GM12864 (cell line): ENCODE data around the gene GPR183.
A peak's percentile ranks its signal among the peaks of the same experiment; 100 is the strongest.

Experiments used
- DNase-seq: peaks from one replicate; pipeline ENCODE4 v3.0.0-alpha.2; 2011; ENCODE audit warnings: low read depth
- H3K4me3 ChIP-seq: 2 replicates; pipeline ENCODE4 v1.5.1; 2011; ENCODE audit warnings: mild to moderate bottlenecking, low read depth, low read length, control low read depth
- TF ChIP-seq, protein P1 (sequence below): IDR thresholded peaks from 2 replicates; pipeline ENCODE4 v1.5.1; 2011; ENCODE audit warnings: low read depth, mild to moderate bottlenecking, moderate library complexity, low read length, control low read depth, inconsistent platforms; ENCODE audit errors: missing control alignments

GPR183 gene

DNA sequence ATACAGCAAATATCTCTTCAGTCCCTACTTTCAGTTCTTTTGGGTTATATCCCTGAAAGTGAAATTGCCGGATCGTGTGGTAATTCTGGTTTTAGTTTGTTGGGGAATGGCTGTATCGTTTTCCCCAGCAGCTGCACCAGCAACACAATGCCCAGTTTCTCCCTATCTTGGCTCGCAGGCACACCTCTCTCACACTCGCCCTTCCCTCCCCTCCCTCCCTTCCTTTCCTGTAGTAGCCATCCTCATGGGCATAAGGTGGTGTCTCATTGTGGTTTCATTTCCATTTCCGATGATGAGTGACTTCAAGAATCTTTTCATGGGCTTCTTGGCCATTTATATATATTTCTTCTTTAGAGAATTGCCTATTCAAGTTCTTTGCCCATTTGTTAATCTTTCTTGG is 40.4 kb downstream of the GPR183 start:
- DNase-seq = no peak
- H3K4me3 ChIP-seq = no peak overlapping the region
- TF ChIP-seq, protein P1, sequence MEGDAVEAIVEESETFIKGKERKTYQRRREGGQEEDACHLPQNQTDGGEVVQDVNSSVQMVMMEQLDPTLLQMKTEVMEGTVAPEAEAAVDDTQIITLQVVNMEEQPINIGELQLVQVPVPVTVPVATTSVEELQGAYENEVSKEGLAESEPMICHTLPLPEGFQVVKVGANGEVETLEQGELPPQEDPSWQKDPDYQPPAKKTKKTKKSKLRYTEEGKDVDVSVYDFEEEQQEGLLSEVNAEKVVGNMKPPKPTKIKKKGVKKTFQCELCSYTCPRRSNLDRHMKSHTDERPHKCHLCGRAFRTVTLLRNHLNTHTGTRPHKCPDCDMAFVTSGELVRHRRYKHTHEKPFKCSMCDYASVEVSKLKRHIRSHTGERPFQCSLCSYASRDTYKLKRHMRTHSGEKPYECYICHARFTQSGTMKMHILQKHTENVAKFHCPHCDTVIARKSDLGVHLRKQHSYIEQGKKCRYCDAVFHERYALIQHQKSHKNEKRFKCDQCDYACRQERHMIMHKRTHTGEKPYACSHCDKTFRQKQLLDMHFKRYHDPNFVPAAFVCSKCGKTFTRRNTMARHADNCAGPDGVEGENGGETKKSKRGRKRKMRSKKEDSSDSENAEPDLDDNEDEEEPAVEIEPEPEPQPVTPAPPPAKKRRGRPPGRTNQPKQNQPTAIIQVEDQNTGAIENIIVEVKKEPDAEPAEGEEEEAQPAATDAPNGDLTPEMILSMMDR = no peak

DNA sequence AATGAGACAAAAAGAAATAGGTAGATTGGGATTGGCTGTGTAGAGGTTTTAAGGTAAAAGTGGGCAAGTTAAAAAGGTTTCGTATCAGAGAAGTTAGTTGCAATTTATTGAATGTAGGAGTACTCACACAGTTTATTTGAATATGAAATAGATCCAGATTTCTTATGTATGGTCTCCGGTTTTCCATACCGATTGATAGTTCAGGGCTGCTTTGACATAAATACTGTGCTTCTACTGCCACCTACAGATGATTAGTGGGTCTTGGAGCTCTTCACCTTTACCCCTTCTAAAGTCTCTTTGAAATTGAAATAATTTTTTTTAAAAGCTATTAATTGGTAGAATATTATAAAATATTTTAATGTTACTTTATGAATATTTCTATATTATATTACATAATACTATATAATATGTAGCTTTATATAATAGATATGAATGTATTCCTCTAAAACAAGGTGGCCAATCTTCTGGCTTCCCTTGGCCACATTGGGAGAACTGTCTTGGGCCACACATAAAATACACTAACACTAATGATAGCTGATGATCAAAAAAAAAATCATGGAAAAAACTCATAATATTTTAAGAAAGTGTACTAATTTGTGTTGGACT is 41.3 kb downstream of the GPR183 start:
- H3K4me3 ChIP-seq = no peak overlapping the region
- TF ChIP-seq, protein P1 = peak; percentile 56
- no peak for DNase-seq

DNA sequence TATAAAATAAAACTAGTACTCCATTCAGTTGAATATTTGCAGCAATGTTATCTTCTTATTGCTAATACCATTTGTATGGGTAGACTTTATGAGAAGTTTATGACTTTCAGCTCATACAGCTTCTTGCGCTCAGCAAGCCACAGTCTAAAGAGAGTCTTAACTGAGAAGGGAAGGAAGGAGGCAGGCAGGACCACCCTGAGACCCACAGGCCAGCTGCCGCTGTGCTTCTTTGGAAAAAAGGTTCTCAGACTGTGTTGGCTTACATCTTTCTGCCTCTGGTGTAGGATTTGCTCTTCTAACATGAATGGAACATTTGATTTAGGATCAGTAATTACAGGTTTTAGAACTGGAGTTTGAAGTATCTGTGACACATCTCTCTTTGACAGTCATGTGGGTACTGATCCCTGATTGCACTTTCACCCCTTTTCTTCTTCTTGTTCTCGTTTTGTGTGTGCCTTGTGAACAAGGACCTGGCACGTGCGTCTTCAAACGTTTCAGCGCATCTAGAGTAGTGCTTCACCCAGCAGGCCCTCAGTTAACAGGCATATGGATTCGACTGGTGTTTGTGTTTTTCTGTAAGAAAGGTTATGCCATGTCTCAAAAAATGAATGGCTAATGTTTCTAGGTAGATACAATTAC is 41.9 kb downstream of the GPR183 start:
- no peak for DNase-seq
- TF ChIP-seq, protein P1 = no peak
- H3K4me3 ChIP-seq = no peak overlapping the region

DNA sequence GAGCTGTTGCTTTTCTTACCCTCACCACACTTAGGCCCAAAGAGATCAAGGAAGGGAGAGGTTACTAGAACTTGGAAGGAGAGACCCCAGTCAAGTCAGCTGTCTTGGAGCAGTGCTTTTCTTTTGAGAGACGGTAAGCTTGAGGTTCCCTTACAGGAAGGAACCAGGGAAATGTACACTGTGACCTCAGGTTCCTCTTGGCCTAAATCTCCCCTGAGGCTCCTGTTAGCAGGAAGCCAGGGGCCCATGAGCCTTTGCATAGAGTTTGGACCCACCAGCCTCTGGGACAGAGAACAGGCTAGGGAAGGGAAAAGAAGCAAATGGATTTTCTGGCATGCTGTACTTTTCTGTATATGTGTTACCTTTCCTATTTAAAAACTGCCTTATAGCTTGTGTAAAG is 43.1 kb downstream of the GPR183 start:
- H3K4me3 ChIP-seq = no peak overlapping the region
- no peak for DNase-seq
- TF ChIP-seq, protein P1 = no peak

DNA sequence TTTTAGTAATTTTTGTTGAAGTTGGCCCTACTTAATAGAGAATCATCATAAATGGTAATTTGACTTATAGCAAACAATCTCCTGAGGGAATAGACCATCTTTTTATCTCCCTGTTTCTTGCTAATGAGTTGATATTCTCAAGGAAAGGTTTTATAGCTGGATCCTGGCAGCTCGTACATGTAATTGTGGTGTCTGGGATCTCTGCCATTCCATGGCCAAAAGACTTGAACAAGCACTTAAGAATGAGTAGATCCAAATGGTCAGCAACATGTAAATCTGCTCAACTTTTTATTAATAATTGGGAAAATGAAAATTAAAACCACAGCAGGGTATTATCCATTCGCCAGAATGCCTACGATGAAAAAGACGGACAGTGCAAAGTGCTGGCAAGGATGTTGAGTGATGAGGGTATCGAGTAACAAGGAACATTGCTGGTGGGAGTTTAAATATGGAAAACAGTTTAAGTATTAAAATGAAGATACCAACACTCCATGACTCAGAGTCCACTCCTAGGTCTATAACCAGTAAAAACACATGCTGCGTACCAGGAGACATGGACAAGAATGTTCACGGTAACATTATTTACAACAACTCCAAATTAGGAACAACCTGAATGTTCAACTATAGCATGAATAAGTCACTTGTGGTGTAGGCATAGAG is 43.9 kb downstream of the GPR183 start:
- no peak overlapping the region for H3K4me3 ChIP-seq
- TF ChIP-seq, protein P1 = no peak

DNA sequence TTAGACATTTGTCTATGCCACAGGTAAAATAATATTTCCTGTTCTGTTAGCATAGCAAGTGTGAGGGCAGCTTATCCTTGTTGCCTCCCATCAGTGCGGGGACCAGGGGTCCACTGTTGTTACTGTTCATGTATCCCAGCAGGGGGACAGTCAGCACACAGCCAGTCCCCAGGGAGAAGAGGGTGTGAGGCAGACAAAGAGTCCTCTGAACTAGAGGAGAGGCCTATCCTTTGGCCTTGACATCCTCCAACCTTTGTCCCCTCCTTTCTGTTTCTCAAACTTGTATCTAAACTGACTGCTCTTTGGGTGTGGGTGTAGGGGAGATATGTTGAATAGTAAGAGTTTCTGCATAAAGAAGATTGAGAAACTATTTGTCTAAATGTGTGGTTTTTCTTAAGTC is 46.1 kb downstream of the GPR183 start:
- TF ChIP-seq, protein P1 = no peak
- no peak for DNase-seq
- no peak overlapping the region for H3K4me3 ChIP-seq

More for the DNA sequence above, 43.9 kb downstream of the GPR183 start:
- DNase-seq = no peak
